Kidney capillary endothelial cell (primary cell): ENCODE results near the gene ZNF580.
A peak's percentile ranks its signal among the peaks of the same experiment; 100 is the strongest.

Experiments
- DNase-seq: peaks from one replicate; pipeline ENCODE4 v3.0.0-alpha.2; 2018; ENCODE audit warnings: low spot score

The ZNF580 gene

GRCh38 chr19:55624109-55625003 is 16.4 kb upstream of the ZNF580 start, which contains the start of gene ZNF784:
Gene ZNF784, minus strand, starts transcription at chr19:55624566. Its CDS starts 5 bp downstream, at chr19:55624561.
- DNase-seq: peak; percentile 90

DNA sequence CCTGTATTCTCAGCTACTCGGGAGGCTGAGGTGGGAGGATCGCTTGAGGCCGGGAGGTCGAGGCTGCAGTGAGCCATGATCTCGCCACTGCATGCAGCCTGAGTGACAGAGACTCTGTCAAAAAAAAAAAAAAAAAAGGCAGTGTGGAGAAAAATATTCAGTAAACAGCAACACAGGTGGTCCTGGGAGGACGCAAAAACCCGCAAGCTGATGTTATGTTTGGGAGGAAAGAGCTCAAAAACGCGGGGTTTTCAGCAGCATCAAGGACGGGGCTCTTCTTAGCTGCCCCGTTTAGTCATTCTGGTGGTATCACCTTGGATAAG is 15.8 kb upstream of the ZNF580 start:
- DNase-seq: no peak

DNA sequence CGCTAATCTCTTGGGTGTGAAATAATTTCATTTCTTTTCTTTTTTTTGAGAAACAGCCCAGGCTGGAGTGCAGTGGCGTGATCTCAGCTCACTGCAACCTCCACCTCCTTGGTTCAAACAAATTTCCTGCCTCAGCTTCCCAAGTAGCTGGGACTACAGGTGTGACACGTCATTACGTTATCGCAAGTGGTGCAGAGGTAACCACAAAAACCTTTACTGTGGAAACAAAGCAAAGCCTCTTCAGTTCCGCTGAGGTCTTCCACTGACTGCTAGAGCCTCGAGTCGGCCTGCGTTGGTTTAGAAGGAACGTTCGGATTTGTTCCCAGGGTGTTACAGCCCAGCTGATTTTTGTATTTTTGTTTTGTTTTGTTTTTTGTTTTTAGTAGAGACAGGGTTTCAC is 14.5 kb upstream of the ZNF580 start:
- no peak for DNase-seq

- DNase-seq: no peak
Measured at GRCh38 chr19:55632463-55632834, 8.4 kb upstream of the ZNF580 start.

- DNase-seq: no peak
Measured at GRCh38 chr19:55633861-55634260, 6.9 kb upstream of the ZNF580 start.

GRCh38 chr19:55635334-55635717 is 5.5 kb upstream of the ZNF580 start:
- no peak for DNase-seq

DNA sequence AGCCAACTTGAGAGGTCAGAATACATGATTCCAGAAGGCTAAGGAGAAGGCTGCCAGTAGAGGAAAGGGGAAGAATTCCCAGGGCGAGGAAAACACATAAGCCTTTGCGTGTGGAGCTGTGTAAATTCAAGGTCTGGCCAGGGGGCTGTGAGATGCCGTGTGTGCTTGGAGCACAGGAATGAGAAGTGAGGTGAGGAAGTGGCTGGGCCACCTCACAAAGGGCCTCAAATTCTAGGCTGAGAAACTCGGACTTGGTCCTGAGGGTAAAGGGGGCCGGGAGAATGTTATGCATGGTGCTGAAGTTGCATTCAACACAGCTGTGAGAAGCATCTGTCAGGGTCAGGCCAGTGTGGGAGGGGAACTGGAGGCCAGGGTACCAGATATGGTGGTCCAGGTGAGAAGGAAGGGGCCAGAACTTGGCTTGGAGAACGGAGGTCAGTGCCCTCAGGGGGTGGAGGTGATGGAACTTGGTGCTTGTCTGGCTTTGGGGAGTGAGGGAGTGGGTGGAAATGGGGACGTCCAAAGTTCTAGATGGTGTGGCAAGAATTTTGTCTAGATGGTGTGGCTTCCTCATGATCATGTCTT is 4.9 kb upstream of the ZNF580 start:
- no peak for DNase-seq

GRCh38 chr19:55636723-55637122 is 4.1 kb upstream of the ZNF580 start:
- DNase-seq: no peak

- no peak for DNase-seq
Measured at GRCh38 chr19:55637534-55637933, 3.3 kb upstream of the ZNF580 start.

DNA sequence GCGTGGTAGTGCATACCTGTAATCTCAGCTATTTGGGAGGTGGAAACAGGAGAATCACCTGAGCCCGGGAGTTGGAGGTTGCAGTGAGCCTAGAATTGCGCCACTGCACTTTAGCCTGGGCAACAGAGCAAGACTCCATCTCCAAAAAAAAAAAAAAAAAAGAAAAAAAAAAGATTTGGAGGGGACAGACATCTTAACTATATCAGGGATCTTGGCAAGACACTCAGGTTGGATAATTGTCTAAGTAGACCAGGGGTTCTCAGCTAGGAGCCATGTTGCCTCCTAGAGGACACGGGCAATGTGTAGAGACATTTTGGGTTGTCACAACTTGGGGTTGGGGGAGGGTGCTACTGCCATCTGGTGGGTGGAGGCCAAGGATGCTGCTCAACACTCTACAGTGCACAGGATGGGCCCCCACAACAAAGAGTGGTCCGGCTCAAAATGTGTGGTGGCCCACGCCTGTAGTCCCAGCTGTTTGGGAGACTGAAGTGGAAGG is 1.9 kb upstream of the ZNF580 start:
- DNase-seq: no peak

- no peak for DNase-seq
Measured at GRCh38 chr19:55640043-55640576, 692 bp upstream of the ZNF580 start.

- DNase-seq: no peak
Measured at GRCh38 chr19:55641426-55642152, 787 bp downstream of the ZNF580 start.

- no peak for DNase-seq
Measured at GRCh38 chr19:55642153-55643002, 1.6 kb downstream of the ZNF580 start.

- no peak for DNase-seq
Measured at GRCh38 chr19:55643003-55643886, 2.4 kb downstream of the ZNF580 start, which contains the start of gene ZNF581. Gene ZNF581, plus strand, starts transcription at chr19:55643649. Its CDS starts 923 bp downstream, at chr19:55644572.

- DNase-seq: no peak
Measured at GRCh38 chr19:55643887-55644176, 3.0 kb downstream of the ZNF580 start.

DNA sequence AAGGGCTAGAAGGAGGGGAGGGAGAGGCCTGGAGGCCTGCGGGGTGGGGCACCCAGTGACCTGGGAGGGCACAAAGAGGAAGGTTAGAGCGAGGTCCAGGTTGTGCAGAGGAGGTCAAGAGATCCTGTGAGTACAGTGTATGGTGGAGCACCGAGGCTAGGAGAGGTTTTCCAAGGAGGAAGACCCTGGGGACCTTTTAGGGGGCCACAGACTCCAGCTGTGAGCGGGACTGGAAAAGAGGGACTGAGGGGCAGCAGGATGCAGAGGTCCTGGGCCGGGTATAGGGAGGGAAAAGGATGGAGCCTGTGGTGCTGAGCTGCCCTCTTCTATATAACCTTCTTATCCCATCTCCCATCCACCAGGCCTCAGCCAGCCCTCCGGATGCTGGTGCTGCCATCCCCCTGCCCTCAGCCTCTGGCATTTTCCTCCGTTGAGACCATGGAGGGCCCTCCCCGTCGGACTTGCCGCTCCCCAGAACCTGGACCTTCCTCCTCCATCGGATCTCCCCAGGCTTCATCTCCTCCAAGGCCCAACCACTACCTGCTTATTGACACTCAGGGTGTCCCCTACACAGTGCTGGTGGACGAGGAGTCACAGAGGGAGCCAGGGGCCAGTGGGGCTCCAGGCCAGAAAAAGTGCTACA is 3.5 kb downstream of the ZNF580 start:
- DNase-seq: no peak

GRCh38 chr19:55644842-55645511 is 4.2 kb downstream of the ZNF580 start:
- DNase-seq: no peak

DNA sequence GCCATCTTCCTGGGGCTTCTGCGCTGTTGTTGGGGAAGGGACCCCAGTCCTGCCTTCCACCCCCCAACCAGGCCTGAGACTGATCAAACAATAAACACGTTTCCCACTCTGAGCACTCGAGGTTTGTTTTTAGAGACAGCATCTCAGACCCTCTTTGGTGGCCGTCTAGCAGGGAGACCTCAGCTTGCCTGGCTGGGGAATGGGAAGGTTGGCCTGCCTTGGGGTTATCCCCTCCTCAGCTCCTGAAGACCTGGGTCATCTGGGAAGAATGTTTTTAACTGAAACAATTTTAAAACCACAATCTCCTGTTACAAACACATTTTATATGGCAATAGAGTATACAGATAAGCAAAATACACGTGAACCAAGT is 4.7 kb downstream of the ZNF580 start:
- DNase-seq: no peak

DNA sequence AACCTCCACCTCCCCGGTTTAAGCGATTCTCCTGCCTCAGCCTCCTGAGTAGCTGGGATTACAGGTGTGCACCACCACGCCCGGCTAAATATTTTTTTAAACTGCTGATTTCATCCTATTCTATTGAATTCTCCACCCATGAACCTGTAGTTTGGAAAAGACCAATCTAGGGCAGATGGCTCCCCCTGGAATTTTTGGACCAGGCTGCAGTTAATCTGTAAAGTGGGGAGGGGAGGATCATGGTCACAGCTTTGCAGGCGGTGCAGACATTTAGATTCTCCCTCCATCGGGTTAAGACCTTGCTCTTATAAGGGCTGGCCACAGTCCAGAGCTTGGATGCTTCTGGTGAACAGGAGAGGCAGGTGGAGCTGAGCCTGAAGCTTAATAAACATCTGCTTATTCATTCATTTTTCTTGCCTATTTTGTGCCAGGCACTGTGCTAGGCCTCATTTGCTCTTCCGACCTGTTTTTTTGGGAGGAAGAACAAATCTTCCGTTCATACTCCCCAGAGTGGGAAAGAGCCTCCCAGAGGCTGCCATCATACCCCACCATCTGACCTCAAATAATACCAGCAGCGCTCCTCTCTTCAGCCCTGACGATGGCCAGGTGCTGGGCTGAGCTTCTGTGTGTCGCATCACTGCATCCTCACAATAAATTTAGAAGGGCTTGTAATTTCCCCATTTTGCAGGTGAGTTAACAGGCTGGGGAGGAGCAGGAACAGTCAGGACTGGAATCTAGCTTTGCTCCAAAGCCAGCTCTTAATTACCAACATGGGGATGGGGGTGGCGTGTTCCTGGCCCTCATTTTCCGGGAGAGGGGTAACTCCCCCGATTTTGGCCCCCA is 6.3 kb downstream of the ZNF580 start:
- no peak for DNase-seq
